Suppressor macrophage treated with lipopolysaccharide for 4 hours (primary cell): Measurements from ENCODE around the gene CACFD1.
A peak's percentile ranks its signal among the peaks of the same experiment; 100 is the strongest.

ENCODE experiments used
- DNase-seq: peaks from one replicate; pipeline ENCODE4 v3.0.0-alpha.2; 2020

CACFD1 gene

DNA sequence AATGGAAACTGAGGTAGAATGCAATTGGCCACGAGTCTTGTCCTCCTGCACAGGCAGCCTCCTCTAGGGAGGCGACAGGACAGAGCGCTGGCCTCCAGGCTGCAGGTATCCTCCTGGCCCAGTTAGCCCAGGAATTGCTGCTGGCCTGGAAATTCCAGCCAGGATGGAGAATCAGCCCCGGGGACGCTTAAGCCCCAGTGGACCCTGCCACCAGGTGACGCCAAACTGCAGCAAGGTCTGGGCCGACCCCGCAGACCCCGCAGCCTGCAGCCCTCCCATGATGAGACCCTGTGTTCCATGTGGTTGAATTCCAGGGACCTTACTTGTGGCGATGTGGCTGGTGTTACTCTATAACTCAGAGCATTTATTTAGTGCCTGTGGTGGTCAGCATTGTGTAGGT is 7.3 kb downstream of the CACFD1 start:
- no peak for DNase-seq

GRCh38 chr9:133468374-133468773 is 8.6 kb downstream of the CACFD1 start:
- DNase-seq: no peak

- no peak for DNase-seq
Measured at GRCh38 chr9:133468777-133469421, 9.1 kb downstream of the CACFD1 start.

GRCh38 chr9:133470427-133470924 is 10.7 kb downstream of the CACFD1 start:
- DNase-seq: no peak

GRCh38 chr9:133470988-133471387 is 11.2 kb downstream of the CACFD1 start:
- DNase-seq: no peak

DNA sequence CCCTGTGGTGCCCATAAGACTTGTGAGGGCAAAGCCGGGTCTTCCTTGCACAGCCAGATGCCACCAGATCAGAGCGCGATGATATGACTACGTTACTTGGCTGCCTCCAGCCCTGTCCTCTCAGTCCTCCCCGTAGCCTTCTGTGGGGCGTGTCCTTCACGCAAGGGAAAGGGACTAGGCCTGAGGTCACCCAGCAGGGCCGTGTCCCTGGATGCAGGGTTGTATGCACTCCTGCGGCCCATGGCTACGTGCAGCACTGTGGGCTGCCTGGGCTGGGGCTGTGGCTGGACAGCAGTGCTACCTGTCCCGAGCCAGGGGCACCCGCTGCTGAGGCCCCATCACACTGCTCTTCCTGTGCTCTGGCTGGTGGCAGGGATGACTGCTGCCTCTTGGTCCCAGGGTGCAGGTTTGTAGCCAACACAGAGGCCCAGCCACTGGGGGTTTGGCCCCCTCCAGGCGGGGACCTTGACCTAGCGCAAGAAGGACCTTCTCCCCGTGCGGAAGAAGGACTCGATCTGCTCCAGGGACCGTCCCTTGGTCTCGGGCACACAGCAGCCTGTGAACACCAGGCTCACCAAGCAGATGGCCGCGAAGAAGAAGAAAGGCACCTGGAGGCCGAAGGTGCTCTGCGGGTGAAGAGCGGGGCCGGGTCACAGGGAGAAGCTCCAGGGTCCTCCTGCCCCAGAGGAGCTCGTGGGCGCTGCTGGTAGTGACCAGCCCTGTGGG is 11.9 kb downstream of the CACFD1 start:
- no peak for DNase-seq

GRCh38 chr9:133472277-133472645 is 12.5 kb downstream of the CACFD1 start:
- DNase-seq: no peak

DNA sequence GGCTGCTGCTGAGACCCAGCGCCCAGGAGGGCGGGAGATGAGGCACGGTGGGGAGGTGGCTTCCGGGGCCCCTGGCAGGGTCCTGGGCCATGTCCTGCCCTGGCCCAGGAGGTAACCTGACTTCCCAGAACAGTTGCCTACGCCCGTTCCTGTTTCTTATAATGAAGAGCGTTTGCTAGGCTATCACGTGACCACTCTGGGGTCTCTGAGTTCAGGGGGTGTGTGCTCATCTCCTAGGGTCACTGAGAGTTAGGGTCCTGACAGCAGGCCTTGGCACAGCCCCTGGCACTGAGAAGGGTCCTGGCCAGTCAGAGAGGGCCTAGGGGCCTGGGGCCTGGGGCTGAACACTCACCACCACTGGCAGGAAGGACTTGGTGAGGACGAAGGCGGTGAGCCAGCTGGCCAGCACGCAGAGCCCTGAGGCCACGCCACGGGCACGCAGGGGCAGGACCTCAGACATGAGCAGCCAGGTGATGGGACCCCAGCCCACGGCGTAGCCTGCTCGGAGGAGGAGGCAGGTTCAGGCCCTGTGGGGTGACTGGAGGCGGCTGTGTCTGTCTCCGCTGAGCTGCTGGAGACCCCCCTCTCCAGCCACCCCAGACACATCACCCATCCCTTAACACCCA is 13.1 kb downstream of the CACFD1 start:
- no peak for DNase-seq

- DNase-seq: no peak
Measured at GRCh38 chr9:133473743-133474142, 14.0 kb downstream of the CACFD1 start.

- DNase-seq: no peak
Measured at GRCh38 chr9:133474215-133474614, 14.4 kb downstream of the CACFD1 start.

- no peak for DNase-seq
Measured at GRCh38 chr9:133474853-133475252, 15.1 kb downstream of the CACFD1 start.

DNA sequence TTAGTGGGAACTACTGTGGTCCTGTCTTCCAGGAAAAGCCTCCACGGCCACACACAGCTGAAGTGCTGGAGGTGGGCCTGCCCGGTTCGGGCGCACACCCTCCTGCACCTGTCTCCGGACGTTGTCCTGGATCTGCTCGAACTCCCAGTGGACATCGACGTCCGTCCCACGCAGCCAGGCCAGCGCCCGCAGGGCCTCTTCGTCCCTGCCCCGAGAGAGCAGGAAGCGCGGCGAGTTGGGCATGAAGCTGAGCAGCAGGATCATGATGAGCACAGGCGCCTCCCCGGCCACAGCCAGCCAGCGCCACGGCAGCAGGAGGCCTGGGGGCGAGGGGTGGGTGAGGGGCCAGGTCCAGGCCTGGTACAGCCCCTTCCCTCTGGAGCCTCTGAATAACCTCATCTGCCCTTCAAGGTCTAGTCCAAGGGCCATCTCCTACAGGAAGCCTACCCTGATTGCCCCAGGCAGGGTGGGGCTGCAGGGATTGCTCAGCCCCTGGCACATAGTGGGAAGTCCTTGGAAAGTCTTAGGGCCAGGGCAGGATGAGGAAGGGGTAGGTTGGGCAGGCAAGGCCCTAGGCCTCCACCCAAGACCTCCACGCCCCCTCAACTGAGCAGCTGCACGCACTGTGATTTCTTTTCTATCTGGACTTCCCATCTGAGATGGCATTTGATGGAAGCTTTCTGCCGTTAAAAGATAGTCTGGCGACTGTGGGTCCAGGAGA is 15.7 kb downstream of the CACFD1 start:
- DNase-seq: peak; percentile 56

GRCh38 chr9:133476036-133476931 is 16.5 kb downstream of the CACFD1 start:
- DNase-seq: peak; percentile 93

- DNase-seq: no peak
Measured at GRCh38 chr9:133476941-133477340, 17.2 kb downstream of the CACFD1 start.

GRCh38 chr9:133477461-133477860 is 17.7 kb downstream of the CACFD1 start:
- no peak for DNase-seq

DNA sequence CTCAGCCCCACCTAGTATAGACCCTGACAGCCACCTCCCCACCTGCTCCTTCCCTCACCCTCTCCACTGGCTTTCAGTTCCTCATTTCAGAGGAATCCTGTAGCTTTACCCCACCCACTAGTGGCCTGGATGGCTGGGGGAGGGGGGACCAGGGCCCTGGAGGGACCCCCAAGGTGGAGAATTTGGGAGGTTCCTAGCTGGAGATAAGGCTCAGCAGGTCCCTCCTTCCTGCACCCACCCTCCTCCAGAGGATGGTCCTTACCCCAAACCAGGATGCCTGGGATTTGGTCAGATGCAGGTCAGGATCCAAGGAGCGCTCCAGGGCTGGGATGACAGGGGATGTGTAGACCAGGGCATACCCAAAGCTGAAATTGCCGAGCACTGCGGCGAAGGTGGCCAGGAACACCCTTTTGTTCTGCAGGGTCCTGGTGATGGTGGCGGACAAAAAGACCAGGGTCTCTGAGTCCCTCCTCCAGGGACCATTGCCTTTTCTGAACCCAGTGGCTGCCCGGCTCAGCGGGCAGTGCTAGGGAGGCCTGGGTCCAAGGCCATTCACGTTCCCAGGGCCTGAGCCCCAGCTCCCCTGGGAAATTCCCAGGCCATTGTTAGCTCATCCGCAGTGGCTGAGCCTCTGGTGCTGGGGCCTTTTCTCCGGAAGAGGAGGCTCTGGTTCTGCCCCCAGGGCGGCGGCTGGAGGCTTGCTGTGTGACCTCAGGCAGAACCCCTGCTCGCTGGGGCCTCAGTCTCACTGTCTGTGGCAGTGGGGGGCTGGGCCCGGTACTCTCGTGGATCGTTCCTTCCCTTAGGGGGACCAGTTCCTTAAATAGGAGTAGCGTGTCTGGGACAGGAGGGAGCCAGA is 18.4 kb downstream of the CACFD1 start:
- peak; percentile 81 for DNase-seq

DNA sequence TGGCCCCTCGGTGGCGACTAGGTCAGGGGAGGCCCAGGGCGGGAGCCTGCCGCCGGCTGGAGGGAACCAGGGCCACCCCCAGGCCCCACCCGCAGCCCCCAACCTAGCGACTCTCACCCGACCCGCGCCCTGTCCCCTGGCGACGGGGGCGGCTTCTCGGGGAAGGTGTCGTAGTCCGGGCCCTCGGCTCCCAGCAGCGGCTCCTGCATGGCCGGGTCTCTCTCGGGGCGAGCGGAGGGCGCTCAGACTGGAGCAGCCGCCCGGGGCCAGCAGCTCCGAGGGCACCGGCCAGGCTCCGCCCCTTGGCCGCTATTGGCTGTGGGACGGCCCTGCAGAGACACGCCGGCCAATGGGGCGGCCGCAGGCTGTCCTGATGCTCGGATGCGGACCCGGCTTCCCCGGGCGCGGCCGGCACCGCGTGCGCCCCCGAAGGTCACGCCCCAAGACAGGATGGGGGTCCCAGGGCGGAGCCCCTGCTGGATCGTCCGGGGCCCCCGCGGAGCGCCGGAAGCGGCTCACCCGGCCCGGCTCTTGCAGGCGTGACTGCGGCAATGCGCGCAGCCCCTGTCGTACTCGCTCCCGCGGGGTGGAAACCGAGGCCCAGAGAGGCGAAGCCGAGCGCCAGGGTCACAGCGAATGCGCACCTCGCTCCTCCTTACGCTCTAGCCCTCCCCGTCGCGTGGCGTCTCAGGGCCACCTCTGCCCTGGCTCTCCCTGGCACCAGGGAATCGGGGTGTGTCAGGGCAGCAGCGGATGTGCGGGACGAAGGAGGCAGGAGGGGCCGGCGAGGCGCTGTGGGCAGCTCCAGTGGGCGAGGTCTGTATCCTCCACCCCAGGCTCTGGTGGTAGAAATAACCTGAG is 19.3 kb downstream of the CACFD1 start, which contains the start of gene SLC2A6:
TSS of gene SLC2A6 (minus strand) at position 249 of the 861 bp plus-strand sequence. CDS start at position 209, 40 bp downstream.
- DNase-seq: peak; percentile 92

- no peak for DNase-seq
Measured at GRCh38 chr9:133483611-133484010, 23.8 kb downstream of the CACFD1 start.

DNA sequence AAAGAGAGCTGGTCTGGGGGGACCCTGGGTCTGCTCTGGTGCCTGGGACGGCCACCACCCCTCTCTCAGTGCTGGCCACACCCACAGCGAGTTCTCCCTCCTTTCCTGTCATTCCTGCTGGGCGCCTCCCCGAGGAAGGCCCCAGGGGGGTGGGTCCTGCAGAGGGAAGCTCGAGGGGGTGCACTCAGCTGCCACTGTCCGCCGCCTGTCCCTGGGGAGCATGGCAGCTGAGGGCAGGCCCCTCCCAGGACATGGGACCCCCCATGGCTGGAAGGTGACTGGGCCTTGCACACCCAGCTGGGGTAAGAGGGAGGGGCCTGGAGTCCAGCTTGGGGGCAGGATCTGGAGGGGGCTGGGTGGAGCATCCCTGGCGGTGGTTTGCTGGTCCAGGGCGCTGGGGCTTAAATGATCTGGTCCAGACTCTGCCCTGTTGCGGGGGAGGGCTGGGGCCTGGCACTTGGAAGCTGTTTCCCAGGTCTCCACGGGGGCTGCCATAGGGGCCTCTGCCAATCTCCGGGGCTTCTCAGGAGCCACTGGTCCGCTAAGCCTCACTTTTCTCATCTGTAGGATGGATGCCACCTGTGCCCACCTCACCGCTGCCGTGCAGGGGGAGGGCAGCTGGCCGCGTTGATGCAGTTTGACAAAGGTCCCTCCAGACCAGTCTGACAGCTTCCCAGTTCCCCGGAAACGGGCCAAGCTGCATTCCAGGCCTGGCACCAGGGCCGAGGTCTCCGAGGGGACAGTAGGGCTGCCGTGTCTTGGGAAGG is 25.1 kb downstream of the CACFD1 start:
- no peak for DNase-seq
